Caki2 (cell line): ENCODE measurements around the gene NFIB. TPM values are rescaled to one million over a fixed set of nuclear protein-coding genes. Genes with fewer than 3 reads are reported as not detected.

ENCODE experiments used
- DNase-seq: peaks from one replicate; pipeline ENCODE4 v3.0.0-alpha.2; 2015; ENCODE audit warnings: low read depth
- in situ Hi-C: cut with HindIII; loops from 2 replicates; pipeline ENCODE4 v1.10.0; 2016; ENCODE audit warnings: low sequenced_read_pairs, low pct_unique_long_range_greater_than_20kb, mixed read lengths
- total RNA-seq: library from RNA; depleted of rRNA; stranded (reverse); fragments of >200 nt; shearing (Covaris generic); gene quantifications from 2 replicates; pipeline ENCODE4 v1.2.3, GENCODE V29; 2014; ENCODE audit warnings: low replicate concordance

The NFIB gene
- total RNA-seq, 1 experiment from 2014 or later = 15.4 TPM

GRCh38 chr9:14094491-14094890, 219.4 kb downstream of the NFIB start:
- no peak for DNase-seq

GRCh38 chr9:14092344-14092743, 221.6 kb downstream of the NFIB start:
- DNase-seq = no peak
- in situ Hi-C loops = no loop called here

More at GRCh38 chr9:14094491-14094890, 219.4 kb downstream of the NFIB start:
- in situ Hi-C loops = no loop called here

GRCh38 chr9:14089051-14089803, 224.7 kb downstream of the NFIB start:
- DNase-seq = no peak
- in situ Hi-C loops = no loop called here

GRCh38 chr9:14087576-14087975, 226.4 kb downstream of the NFIB start:
- DNase-seq = no peak
- in situ Hi-C loops = no loop called here

- in situ Hi-C loops = no loop called here
- no peak for DNase-seq
Observed at GRCh38 chr9:14086495-14086894, 227.4 kb downstream of the NFIB start.

GRCh38 chr9:14085810-14086209, 228.1 kb downstream of the NFIB start:
- in situ Hi-C loops = no loop called here
- no peak for DNase-seq

GRCh38 chr9:14084867-14085266, 229.1 kb downstream of the NFIB start:
- in situ Hi-C loops = no loop called here
- no peak for DNase-seq

- DNase-seq = no peak
- in situ Hi-C loops = no loop called here
Observed at GRCh38 chr9:14083366-14083765, 230.6 kb downstream of the NFIB start.

- in situ Hi-C loops = no loop called here
- no peak for DNase-seq
Observed at GRCh38 chr9:14082732-14083131, 231.2 kb downstream of the NFIB start.

- in situ Hi-C loops = no loop called here
- no peak for DNase-seq
Observed at GRCh38 chr9:14081745-14082144, 232.2 kb downstream of the NFIB start.

GRCh38 chr9:14080959-14081542, 232.9 kb downstream of the NFIB start:
- DNase-seq = no peak
- in situ Hi-C loops = no loop called here

GRCh38 chr9:14079440-14079839, 234.5 kb downstream of the NFIB start:
- in situ Hi-C loops = no loop called here
- no peak for DNase-seq

- in situ Hi-C loops = no loop called here
- DNase-seq = no peak
Observed at GRCh38 chr9:14077672-14078071, 236.3 kb downstream of the NFIB start.

GRCh38 chr9:14075218-14075617, 238.7 kb downstream of the NFIB start:
- in situ Hi-C loops = no loop called here
- no peak for DNase-seq

GRCh38 chr9:14072850-14073249, 241.1 kb downstream of the NFIB start:
- DNase-seq = no peak
- in situ Hi-C loops = no loop called here

- DNase-seq = no peak
- in situ Hi-C loops = no loop called here
Observed at GRCh38 chr9:14071484-14071883, 242.5 kb downstream of the NFIB start.

- in situ Hi-C loops = no loop called here
- DNase-seq = no peak
Observed at GRCh38 chr9:14068690-14069089, 245.3 kb downstream of the NFIB start.

- no peak for DNase-seq
- in situ Hi-C loops = no loop called here
Observed at GRCh38 chr9:14066831-14067230, 247.1 kb downstream of the NFIB start.

GRCh38 chr9:14066032-14066431, 247.9 kb downstream of the NFIB start:
- in situ Hi-C loops = no loop called here
- DNase-seq = no peak

GRCh38 chr9:14064940-14065339, 249.0 kb downstream of the NFIB start:
- no peak for DNase-seq
- in situ Hi-C loops = no loop called here
